ENCODE measurements around the gene FHOD3. TPM values are rescaled to one million over a fixed set of nuclear protein-coding genes. Genes with fewer than 3 reads are reported as not detected.
A peak's percentile ranks its signal among the peaks of the same experiment; 100 is the strongest.

FHOD3 gene
- total RNA-seq, 3 donors from 2014 or later, result 2.7 to 14.4 (median 4.0) TPM

- DNase-seq (no peak), ATAC-seq (no peak)
- no peak for TF ChIP-seq CTCF (IDR thresholded peaks at IDR 0.05)
- intact Hi-C loops (cut with DNase I, micrococcal nuclease), result no loop called here
- no peaks in the 10 kb centered on the region for H3K9me3 ChIP-seq
- H3K4me1 ChIP-seq (ENCODE audit: low read depth), result no peaks in the 10 kb centered on the region
- no peaks in the 10 kb centered on the region for H3K36me3 ChIP-seq (ENCODE audit: low read depth)
- H3K4me3 ChIP-seq, result no peak overlapping the region
Observed at GRCh38 chr18:36649205-36649604, 351.7 kb downstream of the FHOD3 start.

- DNase-seq, result no peak
- ATAC-seq, result no peak
- Histone ChIP-seq H3K4me1 (ENCODE audit: low read depth) (no peaks in the 10 kb centered on the region), H3K9me3 (no peaks in the 10 kb centered on the region), H3K36me3 (ENCODE audit: low read depth) (no peaks in the 10 kb centered on the region), H3K4me3 (no peak overlapping the region)
- intact Hi-C loops (cut with DNase I, micrococcal nuclease), result no loop called here
- TF ChIP-seq CTCF (IDR thresholded peaks at IDR 0.05), result no peak
Observed at GRCh38 chr18:36650266-36650665, 352.8 kb downstream of the FHOD3 start.

- ATAC-seq, result peak; percentile 46
- no peaks in the 10 kb centered on the region for H3K36me3 ChIP-seq (ENCODE audit: low read depth)
- intact Hi-C loops (cut with DNase I, micrococcal nuclease), result no loop called here
Observed at GRCh38 chr18:36650906-36651305, 353.4 kb downstream of the FHOD3 start.

GRCh38 chr18:36652503-36652902 is 355.0 kb downstream of the FHOD3 start:
- Histone ChIP-seq H3K4me1 (ENCODE audit: low read depth) (no peaks in the 10 kb centered on the region), H3K36me3 (ENCODE audit: low read depth) (no peaks in the 10 kb centered on the region), H3K9me3 (no peaks in the 10 kb centered on the region), H3K4me3 (no peak overlapping the region)
- DNase-seq (no peak), ATAC-seq (no peak)
- no peak for TF ChIP-seq CTCF (IDR thresholded peaks at IDR 0.05)
- intact Hi-C loops (cut with DNase I, micrococcal nuclease), result no loop called here

More at GRCh38 chr18:36650906-36651305, 353.4 kb downstream of the FHOD3 start:
- Histone ChIP-seq H3K4me3 (no peak overlapping the region), H3K4me1 (ENCODE audit: low read depth) (no peaks in the 10 kb centered on the region), H3K9me3 (no peaks in the 10 kb centered on the region)
- no peak for DNase-seq
- TF ChIP-seq CTCF (IDR thresholded peaks at IDR 0.05), result no peak

GRCh38 chr18:36653141-36653869 is 355.8 kb downstream of the FHOD3 start:
- TF ChIP-seq CTCF (IDR thresholded peaks at IDR 0.05), result no peak
- DNase-seq, result no peak
- H3K4me1 ChIP-seq (ENCODE audit: low read depth), result no peaks in the 10 kb centered on the region
- intact Hi-C loops (cut with DNase I, micrococcal nuclease), result no loop called here
- no peak overlapping the region for H3K4me3 ChIP-seq
- H3K9me3 ChIP-seq, result no peaks in the 10 kb centered on the region
- no peak for ATAC-seq
- no peaks in the 10 kb centered on the region for H3K36me3 ChIP-seq (ENCODE audit: low read depth)

Measured in mucosa of descending colon (tissue), 3 donors.